Natural killer cell (primary cell): ENCODE results near the gene ZNF705A. TPM values are rescaled to one million over a fixed set of nuclear protein-coding genes. Genes with fewer than 3 reads are reported as not detected.
"Not testable (repeated sequence)": the region's sequence is repeated elsewhere in the genome, so short reads cannot be mapped to it uniquely, and the experiment has no call there.

Experiments
- ATAC-seq, 3 donors: fragments of 150-1000 bp in 2 of 3; fragments of 200-7000 bp in 1 of 3; cut with Tn5 transposase; 1 replicate in 1 of 3; 2 replicates in 2 of 3; pipeline ENCODE4 v1.10.0; 2021; ENCODE audit warnings: mild to moderate bottlenecking in 2 of 3, moderate library complexity in 2 of 3
- DNase-seq, 2 donors: peaks; one replicate each; pipeline versions ENCODE4 v3.0.0 to v3.0.0-alpha.2; 2013 to 2021; ENCODE audit warnings: mixed read lengths in 1 of 2
- H3K27ac ChIP-seq: one replicate; pipeline ENCODE4 v1.5.1; 2013; ENCODE audit warnings: mild to moderate bottlenecking, low read length
- H3K27me3 ChIP-seq: one replicate; pipeline ENCODE4 v1.6.1; 2013; ENCODE audit warnings: low read length; ENCODE audit not compliant: control insufficient read depth, insufficient read depth
- H3K36me3 ChIP-seq: one replicate; pipeline ENCODE4 v1.6.1; 2013; ENCODE audit warnings: low read length; ENCODE audit not compliant: control insufficient read depth, insufficient read depth
- H3K4me1 ChIP-seq: one replicate; pipeline ENCODE4 v1.6.1; 2013; ENCODE audit warnings: low read length; ENCODE audit not compliant: control insufficient read depth, insufficient read depth
- H3K4me3 ChIP-seq: one replicate; pipeline ENCODE4 v1.5.1; 2013; ENCODE audit warnings: low read length
- H3K9me3 ChIP-seq: one replicate; pipeline ENCODE4 v1.6.1; 2013; ENCODE audit warnings: low read length; ENCODE audit not compliant: control insufficient read depth, insufficient read depth
- H3K27ac Mint-ChIP-seq, 2 donors: one replicate each; pipeline ENCODE4 v1.8.0; 2022; ENCODE audit warnings: mild to moderate bottlenecking in 2 of 2, mixed read lengths in 2 of 2, moderate library complexity in 1 of 2
- H3K27me3 Mint-ChIP-seq, 2 donors: one replicate each; pipeline ENCODE4 v1.8.0; 2022; ENCODE audit warnings: low read depth in 2 of 2, mixed read lengths in 2 of 2
- H3K36me3 Mint-ChIP-seq: one replicate; pipeline ENCODE4 v1.8.0; 2022; ENCODE audit warnings: mixed read lengths
- H3K4me1 Mint-ChIP-seq, 2 donors: one replicate each; pipeline ENCODE4 v1.8.0; 2022; ENCODE audit warnings: mixed read lengths in 2 of 2
- H3K4me3 Mint-ChIP-seq: one replicate; pipeline ENCODE4 v1.8.0; 2022; ENCODE audit warnings: mild to moderate bottlenecking, moderate library complexity, mixed read lengths
- H3K9me3 Mint-ChIP-seq, 2 donors: one replicate each; pipeline ENCODE4 v1.8.0; 2022; ENCODE audit warnings: mixed read lengths in 2 of 2
- WGBS: methylation state at CpG from one replicate; pipeline ENCODE4 v1.1.7; 2013; ENCODE audit warnings: missing lambda C conversion rate; ENCODE audit not compliant: insufficient coverage; 5-methylcytosine and 5-hydroxymethylcytosine counted together
- intact Hi-C: fragments of 100-400 bp; cut with micrococcal nuclease; formaldehyde crosslinking; loops from one replicate; pipeline ENCODE4 v1.14.2; 2022
- total RNA-seq, 4 donors: library from RNA; stranded (reverse); fragments of 120-200 nt in 1 of 4; gene quantifications; one replicate each; pipeline versions ENCODE4 v1.2.3 to v1.2.4, GENCODE V29; 2013 to 2022
- TF ChIP-seq, protein P1 (sequence below): fragments of 200-600 bp; IDR thresholded peaks from one replicate; pipeline ENCODE4 v1.8.0; 2022; ENCODE audit warnings: antibody characterized with exemption

Gene ZNF705A
- total RNA-seq: not detected
- not detected for total RNA-seq (2013)

DNA sequence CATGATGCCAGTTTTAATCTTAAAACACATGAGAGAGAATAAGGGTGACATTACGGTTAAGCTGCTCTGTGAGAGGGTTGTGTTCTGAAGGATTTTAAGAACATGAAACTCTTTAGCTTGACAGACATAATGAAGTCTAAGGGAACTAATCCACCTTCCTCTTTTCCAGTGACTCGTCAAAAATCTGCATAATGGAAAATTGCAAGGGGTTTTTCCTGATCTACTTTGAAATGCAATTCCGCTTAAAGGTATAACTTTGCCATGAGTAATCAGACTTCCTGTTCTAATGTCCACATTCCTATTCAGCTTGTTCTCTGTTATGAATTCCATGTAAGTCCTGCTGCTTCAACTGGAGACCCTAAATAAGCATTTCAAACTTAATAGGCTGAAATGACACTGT is at the start of gene ZNF705A:
Gene ZNF705A (plus strand): TSS at position 171 of the 400 bp plus-strand sequence. CDS start 15,611 bp downstream, outside the sequence.
- no peak for DNase-seq
- H3K9me3 Mint-ChIP-seq: no peaks in the 10 kb centered on the region
- no peaks in the 10 kb centered on the region for H3K36me3 Mint-ChIP-seq

DNA sequence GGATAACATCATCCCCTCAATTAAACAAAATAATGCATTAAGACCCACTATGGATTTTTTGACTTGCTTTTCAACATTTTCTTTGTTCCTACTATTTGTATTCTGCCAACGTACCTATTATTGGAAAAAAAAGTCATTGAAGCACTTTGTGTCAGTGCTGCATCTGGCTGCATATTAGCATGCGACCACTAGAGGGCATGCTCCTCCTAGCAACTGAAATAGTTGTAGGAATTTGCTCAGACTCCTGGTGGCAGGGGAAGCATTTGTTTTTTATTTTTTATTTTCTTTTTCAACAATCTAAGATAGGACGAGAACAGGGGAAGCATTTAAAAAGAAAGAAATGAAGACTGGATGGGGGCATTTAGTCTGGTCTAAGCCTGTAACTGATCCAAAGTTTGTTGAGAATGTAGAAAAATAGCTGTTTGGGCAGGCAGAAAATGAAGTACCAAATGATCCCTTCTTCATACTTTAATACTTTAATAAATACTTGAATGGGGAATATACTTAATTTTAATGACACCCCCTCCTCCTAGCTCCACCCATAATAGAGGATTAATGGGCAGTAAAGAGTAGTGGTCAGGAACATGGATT is 47.9 kb upstream of the ZNF705A start:
- Mint-ChIP-seq H3K4me3 (no peak overlapping the region), H3K36me3 (peaks cover 8% of the 10 kb centered on the region), H3K27me3 (no peaks in the 10 kb centered on the region), H3K9me3 (no peaks in the 10 kb centered on the region), H3K27ac (no peak overlapping the region), H3K4me1 (peaks cover 6% of the 10 kb centered on the region in 2 donors)
- no peaks in the 10 kb centered on the region for H3K4me1 ChIP-seq
- H3K9me3 ChIP-seq: no peaks in the 10 kb centered on the region
- no peaks in the 10 kb centered on the region for H3K36me3 ChIP-seq
- ATAC-seq: peak; percentile 89 to 97 (median 91)
- no peak overlapping the region for H3K27ac ChIP-seq
- DNase-seq: peak; percentile 61 to 88
- no peaks in the 10 kb centered on the region for H3K27me3 ChIP-seq
- intact Hi-C loops: loop anchor here (2.0 to 10.0 kb wide), 2 partner anchors 128 to 286 kb away; no protein-coding TSS in a partner anchor
- WGBS: 0% methylated on average over 3 of the region's 3 CpGs
- TF ChIP-seq, protein P1, sequence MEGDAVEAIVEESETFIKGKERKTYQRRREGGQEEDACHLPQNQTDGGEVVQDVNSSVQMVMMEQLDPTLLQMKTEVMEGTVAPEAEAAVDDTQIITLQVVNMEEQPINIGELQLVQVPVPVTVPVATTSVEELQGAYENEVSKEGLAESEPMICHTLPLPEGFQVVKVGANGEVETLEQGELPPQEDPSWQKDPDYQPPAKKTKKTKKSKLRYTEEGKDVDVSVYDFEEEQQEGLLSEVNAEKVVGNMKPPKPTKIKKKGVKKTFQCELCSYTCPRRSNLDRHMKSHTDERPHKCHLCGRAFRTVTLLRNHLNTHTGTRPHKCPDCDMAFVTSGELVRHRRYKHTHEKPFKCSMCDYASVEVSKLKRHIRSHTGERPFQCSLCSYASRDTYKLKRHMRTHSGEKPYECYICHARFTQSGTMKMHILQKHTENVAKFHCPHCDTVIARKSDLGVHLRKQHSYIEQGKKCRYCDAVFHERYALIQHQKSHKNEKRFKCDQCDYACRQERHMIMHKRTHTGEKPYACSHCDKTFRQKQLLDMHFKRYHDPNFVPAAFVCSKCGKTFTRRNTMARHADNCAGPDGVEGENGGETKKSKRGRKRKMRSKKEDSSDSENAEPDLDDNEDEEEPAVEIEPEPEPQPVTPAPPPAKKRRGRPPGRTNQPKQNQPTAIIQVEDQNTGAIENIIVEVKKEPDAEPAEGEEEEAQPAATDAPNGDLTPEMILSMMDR: peak; percentile 99
- no peak overlapping the region for H3K4me3 ChIP-seq

More for the DNA sequence above, at the start of gene ZNF705A:
- Histone ChIP-seq H3K27me3 (peaks cover 10% of the 10 kb centered on the region), H3K27ac (no peak within 1 kb of the TSS), H3K36me3 (no peaks in the 10 kb centered on the region), H3K9me3 (no peaks in the 10 kb centered on the region), H3K4me1 (no peaks in the 10 kb centered on the region), H3K4me3 (no peak within 1 kb of the TSS)
- intact Hi-C loops: no loop called here
- Mint-ChIP-seq H3K4me3 (no peak within 1 kb of the TSS), H3K4me1 (no peaks in the 10 kb centered on the region), H3K27me3 (peaks cover 42 to 72% of the 10 kb centered on the region in 2 donors), H3K27ac (no peak within 1 kb of the TSS)
- TF ChIP-seq, protein P1: no peak
- WGBS: 52% methylated on average over 3 of the region's 3 CpGs
- peak in 1 of 3 donors; percentile 50 for ATAC-seq

DNA sequence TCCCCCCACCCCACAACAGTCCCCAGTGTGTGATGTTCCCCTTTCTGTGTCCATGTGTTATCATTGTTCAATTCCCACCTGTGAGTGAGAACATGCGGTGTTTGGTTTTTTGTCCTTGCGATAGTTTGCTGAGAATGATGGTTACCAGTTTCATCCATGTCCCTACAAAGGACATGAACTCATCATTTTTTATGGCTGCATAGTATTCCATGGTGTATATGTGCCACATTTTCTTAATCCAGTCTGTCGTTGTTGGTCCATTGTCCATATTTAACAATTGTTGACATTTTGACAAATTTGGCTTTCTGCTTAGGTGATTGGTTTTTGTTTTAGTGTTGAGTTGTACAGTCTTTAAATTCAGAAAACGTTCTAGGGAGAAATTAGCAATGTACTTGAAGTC is 43.7 kb upstream of the ZNF705A start:
- H3K4me3 Mint-ChIP-seq, H3K27ac Mint-ChIP-seq, intact Hi-C loops, H3K36me3 Mint-ChIP-seq, H3K27me3 ChIP-seq, H3K36me3 ChIP-seq, H3K27me3 Mint-ChIP-seq, H3K4me3 ChIP-seq, H3K9me3 ChIP-seq, H3K27ac ChIP-seq, H3K9me3 Mint-ChIP-seq, ATAC-seq, DNase-seq, H3K4me1 ChIP-seq, H3K4me1 Mint-ChIP-seq: not testable (repeated sequence)
- 100% methylated on average over 1 of the region's 4 CpGs for WGBS

DNA sequence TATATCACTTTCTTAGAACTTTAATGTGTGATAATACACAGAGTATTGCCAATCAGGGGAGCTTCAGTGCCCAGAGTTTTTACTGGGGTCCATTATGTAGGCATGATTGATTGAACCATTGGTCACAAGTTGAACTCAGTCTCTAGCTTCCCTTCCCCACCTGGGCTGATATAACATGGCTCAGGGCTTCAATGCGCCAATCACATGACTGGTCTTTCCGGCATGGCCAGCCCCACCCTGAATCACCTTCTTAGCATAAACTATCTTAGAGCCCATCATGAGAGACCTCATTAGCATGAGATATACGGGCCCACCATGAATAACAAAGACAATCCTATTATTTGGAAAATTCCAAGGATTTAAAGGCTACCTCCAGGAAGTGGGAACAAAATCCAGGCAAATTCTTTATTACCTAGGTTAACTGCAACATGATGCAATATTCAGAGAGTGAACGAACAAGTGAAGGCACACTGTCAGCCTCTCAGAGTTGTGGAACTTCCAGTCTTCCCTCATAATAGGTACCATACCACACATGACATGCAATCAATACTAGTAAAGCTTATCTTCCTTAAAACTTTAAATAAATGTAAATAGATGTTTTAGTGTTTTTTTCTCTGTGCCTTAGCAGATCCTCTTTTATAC is 36.6 kb upstream of the ZNF705A start:
- ATAC-seq: no peak

More for the DNA sequence above, 36.6 kb upstream of the ZNF705A start:
- H3K27me3 Mint-ChIP-seq: no peaks in the 10 kb centered on the region
- H3K4me1 Mint-ChIP-seq: no peaks in the 10 kb centered on the region
- TF ChIP-seq, protein P1: no peak
- intact Hi-C loops: no loop called here
- H3K4me3 Mint-ChIP-seq: no peak overlapping the region
- H3K27me3 ChIP-seq: no peaks in the 10 kb centered on the region
- H3K4me1 ChIP-seq: no peaks in the 10 kb centered on the region
- no peak for DNase-seq
- no peak overlapping the region for H3K27ac Mint-ChIP-seq
- WGBS: 93% methylated on average over 4 of the region's 4 CpGs
- no peak overlapping the region for H3K27ac ChIP-seq
- no peak overlapping the region for H3K4me3 ChIP-seq
- peaks cover 6% of the 10 kb centered on the region for H3K36me3 Mint-ChIP-seq
- no peaks in the 10 kb centered on the region for H3K9me3 ChIP-seq
- H3K36me3 ChIP-seq: no peaks in the 10 kb centered on the region
- H3K9me3 Mint-ChIP-seq: no peaks in the 10 kb centered on the region
